Lower leg skin (tissue), 3 donors: ENCODE measurements around the gene SRPK3.

Source experiments
- CTCF ChIP-seq, 3 donors: fragments of 450-650 bp; IDR thresholded peaks; one replicate each; pipeline ENCODE4 v1.5.1; 2016; ENCODE audit warnings: antibody characterized with exemption in 3 of 3, mild to moderate bottlenecking in 3 of 3, moderate library complexity in 2 of 3
- POLR2A ChIP-seq, 2 donors: fragments of 450-650 bp; IDR thresholded peaks; one replicate each; pipeline ENCODE4 v1.6.1; 2016 to 2017; ENCODE audit warnings: antibody characterized with exemption in 2 of 2, mild to moderate bottlenecking in 1 of 2, moderate library complexity in 1 of 2

GRCh38 chrX:153732401-153732800, 48.4 kb upstream of the SRPK3 start:
- TF ChIP-seq POLR2A (IDR thresholded peaks at IDR 0.05): no peak
- TF ChIP-seq CTCF (IDR thresholded peaks at IDR 0.05): no peak
